PC-9 (cell line): ENCODE measurements around the gene GP1BB. TPM values are rescaled to one million over a fixed set of nuclear protein-coding genes. Genes with fewer than 3 reads are reported as not detected.

ENCODE experiments used
- BruUV-seq: library from RNA; stranded (reverse); fragments of 400-500 nt; replicated peaks from 2 replicates; lab custom pipeline; 2021; lab: Mats Ljungman, UMichigan
- CTCF ChIA-PET: fragments of 300-600 bp; sonication (Branson Sonifier 250); formaldehyde crosslinking; loops from one replicate; lab custom pipeline; 2022; ENCODE audit warnings: antibody characterized with exemption; lab: Charles Lee
- POLR2A ChIA-PET: fragments of 300-600 bp; sonication (Branson Sonifier 250); formaldehyde crosslinking; loops from one replicate; lab custom pipeline; 2022; ENCODE audit warnings: antibody characterized with exemption; ENCODE audit not compliant: unreplicated experiment; lab: Charles Lee
- DNase-seq, 2 experiments: peaks; one replicate each; pipeline versions ENCODE4 v3.0.0 to v3.0.0-alpha.2; 2015 to 2022; ENCODE audit warnings: mixed read lengths in 1 of 2
- H2AFZ ChIP-seq: fragments of 200-600 bp; sonication (generic); 2 replicates; pipeline ENCODE4 v1.8.1; 2017; ENCODE audit warnings: antibody characterized with exemption
- H3F3A ChIP-seq: fragments of 200-600 bp; sonication (generic); 2 replicates; pipeline ENCODE4 v1.8.1; 2017; ENCODE audit warnings: antibody characterized with exemption, mild to moderate bottlenecking, low read depth; ENCODE audit not compliant: insufficient read depth
- H3K27ac ChIP-seq: fragments of 200-600 bp; sonication (generic); 2 replicates; pipeline ENCODE4 v1.6.1; 2016; ENCODE audit warnings: mixed run types
- H3K27me3 ChIP-seq: fragments of 200-600 bp; sonication (generic); 2 replicates; pipeline ENCODE4 v1.6.1; 2016; ENCODE audit warnings: low read depth, mixed run types; ENCODE audit not compliant: insufficient read depth
- H3K36me3 ChIP-seq: fragments of 200-600 bp; sonication (generic); 2 replicates; pipeline ENCODE4 v1.6.1; 2016; ENCODE audit warnings: low read depth, mixed run types
- H3K4me1 ChIP-seq: fragments of 200-600 bp; sonication (generic); replicated peaks from 2 replicates; pipeline ENCODE4 v1.6.1; 2016; ENCODE audit warnings: mixed run types; ENCODE audit not compliant: insufficient read depth
- H3K4me2 ChIP-seq: fragments of 200-600 bp; sonication (generic); 2 replicates; pipeline ENCODE4 v1.6.1; 2017; ENCODE audit warnings: mixed run types
- H3K4me3 ChIP-seq: fragments of 200-600 bp; sonication (generic); 2 replicates; pipeline ENCODE4 v1.6.1; 2016; ENCODE audit warnings: mixed run types
- H3K79me2 ChIP-seq: fragments of 200-600 bp; sonication (generic); 2 replicates; pipeline ENCODE4 v1.6.1; 2017; ENCODE audit warnings: low read depth, mixed run types
- H3K9me2 ChIP-seq: fragments of 200-600 bp; sonication (generic); 2 replicates; pipeline ENCODE4 v1.8.1; 2017; ENCODE audit warnings: mild to moderate bottlenecking; ENCODE audit not compliant: insufficient read depth
- H3K9me3 ChIP-seq: fragments of 200-600 bp; sonication (generic); 2 replicates; pipeline ENCODE4 v1.8.1; 2016; ENCODE audit warnings: low read depth; ENCODE audit not compliant: insufficient read depth
- H4K20me1 ChIP-seq: fragments of 200-600 bp; sonication (generic); 2 replicates; pipeline ENCODE4 v1.8.1; 2017; ENCODE audit not compliant: insufficient read depth
- EZH2 ChIP-seq: fragments of 200-600 bp; sonication (generic); IDR thresholded peaks from 2 replicates; pipeline ENCODE4 v1.8.0; 2017; ENCODE audit warnings: antibody characterized with exemption, low read depth
- intact Hi-C: fragments of 100-400 bp; cut with micrococcal nuclease; formaldehyde crosslinking; loops from one replicate; pipeline ENCODE4 v1.10.0; 2022; ENCODE audit not compliant: unreplicated experiment
- total RNA-seq: library from RNA; stranded (reverse); gene quantifications from 2 replicates; pipeline ENCODE4 v1.2.3, GENCODE V29; 2021
- TF ChIP-seq, protein P1 (sequence below): fragments of 200-600 bp; sonication (generic); conservative IDR thresholded peaks from 2 replicates; pipeline ENCODE4 v1.6.1; 2017; ENCODE audit warnings: mixed run types, antibody characterized with exemption, mild to moderate bottlenecking, moderate library complexity

The GP1BB gene
- total RNA-seq, 1 experiment from 2014 or later: 0.35 TPM

DNA sequence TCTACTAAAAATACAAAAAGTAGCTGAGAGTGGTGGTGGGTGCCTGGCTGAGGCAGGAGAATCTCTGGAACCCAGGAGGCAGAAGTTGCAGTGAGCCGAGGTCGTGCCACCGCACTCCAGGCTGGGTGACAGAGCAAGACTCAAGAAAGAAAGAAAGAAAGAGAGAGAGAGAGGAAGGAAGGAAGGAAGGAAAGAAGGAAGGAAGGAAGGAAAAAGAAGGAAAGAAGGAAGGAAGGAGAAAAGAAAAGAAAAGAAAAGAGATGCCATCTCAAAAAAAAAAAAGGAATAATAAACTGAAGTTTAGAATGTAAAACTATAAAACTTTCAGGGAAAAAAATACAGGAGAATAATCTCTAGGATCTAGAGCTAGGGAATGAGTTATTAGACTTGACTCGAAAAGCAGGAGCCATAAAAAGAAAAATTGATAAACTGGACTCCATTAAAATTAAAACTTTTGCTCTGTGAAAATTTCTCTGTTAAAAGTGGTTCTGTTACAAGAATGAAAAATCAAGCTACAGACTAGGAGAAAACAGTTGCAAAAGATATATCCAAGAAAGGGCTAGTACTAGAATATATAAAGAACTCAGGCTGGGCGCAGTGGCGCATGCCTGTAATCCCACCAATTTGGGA is 22.4 kb upstream of the GP1BB start:
- no peaks in the 10 kb centered on the region for H3K27me3 ChIP-seq
- H3K9me3 ChIP-seq: no peaks in the 10 kb centered on the region
- intact Hi-C loops: no loop called here
- ChIA-PET CTCF (no interaction called here), POLR2A (no interaction called here)
- H3K9me2 ChIP-seq: no peaks in the 10 kb centered on the region
- no TSS peak for BruUV-seq
- no peaks in the 10 kb centered on the region for H3K36me3 ChIP-seq
- H3K4me2 ChIP-seq: no peak overlapping the region
- H3K27ac ChIP-seq: no peak overlapping the region
- H3K4me3 ChIP-seq: no peak overlapping the region
- H3K4me1 ChIP-seq: no peaks in the 10 kb centered on the region
- no peak overlapping the region for H2AFZ ChIP-seq
- H3F3A ChIP-seq: no peaks in the 10 kb centered on the region
- TF ChIP-seq, protein P1, sequence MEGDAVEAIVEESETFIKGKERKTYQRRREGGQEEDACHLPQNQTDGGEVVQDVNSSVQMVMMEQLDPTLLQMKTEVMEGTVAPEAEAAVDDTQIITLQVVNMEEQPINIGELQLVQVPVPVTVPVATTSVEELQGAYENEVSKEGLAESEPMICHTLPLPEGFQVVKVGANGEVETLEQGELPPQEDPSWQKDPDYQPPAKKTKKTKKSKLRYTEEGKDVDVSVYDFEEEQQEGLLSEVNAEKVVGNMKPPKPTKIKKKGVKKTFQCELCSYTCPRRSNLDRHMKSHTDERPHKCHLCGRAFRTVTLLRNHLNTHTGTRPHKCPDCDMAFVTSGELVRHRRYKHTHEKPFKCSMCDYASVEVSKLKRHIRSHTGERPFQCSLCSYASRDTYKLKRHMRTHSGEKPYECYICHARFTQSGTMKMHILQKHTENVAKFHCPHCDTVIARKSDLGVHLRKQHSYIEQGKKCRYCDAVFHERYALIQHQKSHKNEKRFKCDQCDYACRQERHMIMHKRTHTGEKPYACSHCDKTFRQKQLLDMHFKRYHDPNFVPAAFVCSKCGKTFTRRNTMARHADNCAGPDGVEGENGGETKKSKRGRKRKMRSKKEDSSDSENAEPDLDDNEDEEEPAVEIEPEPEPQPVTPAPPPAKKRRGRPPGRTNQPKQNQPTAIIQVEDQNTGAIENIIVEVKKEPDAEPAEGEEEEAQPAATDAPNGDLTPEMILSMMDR: no peak
- TF ChIP-seq EZH2: no peak
- no peak for DNase-seq
- no peaks in the 10 kb centered on the region for H3K79me2 ChIP-seq
- no peaks in the 10 kb centered on the region for H4K20me1 ChIP-seq

DNA sequence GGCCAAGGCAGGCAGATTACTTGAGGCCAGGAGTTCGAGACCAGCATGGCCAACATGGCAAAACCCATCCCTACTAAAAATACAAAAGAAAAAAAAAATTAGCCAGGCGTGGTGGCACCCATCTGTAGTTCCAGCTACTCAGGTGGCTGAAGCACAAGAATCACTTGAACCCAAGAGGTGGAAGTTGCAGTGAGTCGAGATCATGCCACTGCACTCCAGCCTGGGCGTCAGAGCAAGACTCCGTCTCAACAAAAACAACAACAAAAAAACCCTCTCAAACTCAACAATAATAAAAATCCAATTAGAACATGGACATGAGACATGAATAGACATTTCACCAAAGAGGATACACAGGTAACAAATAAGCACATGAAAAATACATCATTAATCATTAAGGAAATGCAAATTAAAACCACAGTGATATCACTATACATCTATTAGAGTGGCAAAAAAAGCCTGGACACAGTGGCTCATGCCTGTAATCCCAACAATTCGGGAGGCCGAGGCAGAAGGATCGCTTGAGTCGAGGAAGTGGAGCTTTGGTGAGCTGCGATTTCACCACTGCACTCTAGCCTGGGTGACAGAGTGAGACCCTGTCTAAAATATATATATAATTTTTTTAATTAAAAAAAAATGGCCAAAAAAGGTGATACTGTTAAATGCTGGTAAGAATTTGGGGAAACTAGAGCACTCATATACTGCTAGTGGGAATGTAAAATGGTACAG is 21.8 kb upstream of the GP1BB start:
- no peak for DNase-seq
- H3K4me2 ChIP-seq: no peak overlapping the region
- POLR2A ChIA-PET: no interaction called here
- CTCF ChIA-PET: no interaction called here
- no peak overlapping the region for H3K4me3 ChIP-seq
- BruUV-seq: no TSS peak
- no peaks in the 10 kb centered on the region for H4K20me1 ChIP-seq
- no peak overlapping the region for H2AFZ ChIP-seq
- TF ChIP-seq EZH2: no peak
- TF ChIP-seq, protein P1: no peak
- no peaks in the 10 kb centered on the region for H3K36me3 ChIP-seq
- H3K79me2 ChIP-seq: no peaks in the 10 kb centered on the region
- intact Hi-C loops: no loop called here
- no peaks in the 10 kb centered on the region for H3K27me3 ChIP-seq
- no peaks in the 10 kb centered on the region for H3K9me3 ChIP-seq
- no peaks in the 10 kb centered on the region for H3K4me1 ChIP-seq
- no peak overlapping the region for H3K27ac ChIP-seq
- H3F3A ChIP-seq: no peaks in the 10 kb centered on the region
- H3K9me2 ChIP-seq: no peaks in the 10 kb centered on the region

DNA sequence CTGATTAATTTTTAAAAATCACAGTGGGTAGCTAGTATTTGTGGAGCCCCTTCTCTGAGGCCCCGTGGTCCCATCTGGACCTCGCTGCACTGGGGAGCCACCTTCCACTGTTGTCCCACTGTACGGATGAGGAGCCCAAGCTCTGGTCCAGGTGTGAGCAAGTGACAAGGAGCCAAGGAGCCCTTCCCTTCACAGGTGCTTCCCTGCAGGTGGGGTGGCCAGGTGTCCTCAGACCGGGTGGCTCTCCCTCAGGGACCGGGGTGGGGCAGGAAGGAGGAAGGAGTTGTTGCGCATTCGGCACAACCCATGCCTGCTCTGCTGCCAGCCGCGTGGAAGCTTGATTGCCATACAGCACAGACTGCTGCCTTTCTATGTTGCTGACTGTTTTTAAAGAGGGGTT is 19.5 kb upstream of the GP1BB start:
- Histone ChIP-seq H3K27ac (no peak overlapping the region), H3F3A (no peaks in the 10 kb centered on the region), H3K79me2 (no peaks in the 10 kb centered on the region), H2AFZ (no peak overlapping the region), H3K4me2 (no peak overlapping the region), H3K4me1 (no peaks in the 10 kb centered on the region), H3K4me3 (no peak overlapping the region), H3K9me2 (no peaks in the 10 kb centered on the region), H3K9me3 (no peaks in the 10 kb centered on the region), H4K20me1 (no peaks in the 10 kb centered on the region), H3K36me3 (no peaks in the 10 kb centered on the region), H3K27me3 (no peaks in the 10 kb centered on the region)
- TF ChIP-seq, protein P1: no peak
- DNase-seq: no peak
- BruUV-seq: no TSS peak
- CTCF ChIA-PET: no interaction called here
- intact Hi-C loops: no loop called here
- POLR2A ChIA-PET: no interaction called here
